HG03520 (cell line): Measurements from ENCODE around the gene TTYH3.

Source experiments
- ATAC-seq: cut with Tn5 transposase; IDR thresholded peaks from one replicate; pipeline ENCODE4 v1.9.1; 2021; ENCODE audit warnings: mild to moderate bottlenecking, moderate library complexity; ENCODE audit not compliant: unreplicated experiment

The TTYH3 gene

DNA sequence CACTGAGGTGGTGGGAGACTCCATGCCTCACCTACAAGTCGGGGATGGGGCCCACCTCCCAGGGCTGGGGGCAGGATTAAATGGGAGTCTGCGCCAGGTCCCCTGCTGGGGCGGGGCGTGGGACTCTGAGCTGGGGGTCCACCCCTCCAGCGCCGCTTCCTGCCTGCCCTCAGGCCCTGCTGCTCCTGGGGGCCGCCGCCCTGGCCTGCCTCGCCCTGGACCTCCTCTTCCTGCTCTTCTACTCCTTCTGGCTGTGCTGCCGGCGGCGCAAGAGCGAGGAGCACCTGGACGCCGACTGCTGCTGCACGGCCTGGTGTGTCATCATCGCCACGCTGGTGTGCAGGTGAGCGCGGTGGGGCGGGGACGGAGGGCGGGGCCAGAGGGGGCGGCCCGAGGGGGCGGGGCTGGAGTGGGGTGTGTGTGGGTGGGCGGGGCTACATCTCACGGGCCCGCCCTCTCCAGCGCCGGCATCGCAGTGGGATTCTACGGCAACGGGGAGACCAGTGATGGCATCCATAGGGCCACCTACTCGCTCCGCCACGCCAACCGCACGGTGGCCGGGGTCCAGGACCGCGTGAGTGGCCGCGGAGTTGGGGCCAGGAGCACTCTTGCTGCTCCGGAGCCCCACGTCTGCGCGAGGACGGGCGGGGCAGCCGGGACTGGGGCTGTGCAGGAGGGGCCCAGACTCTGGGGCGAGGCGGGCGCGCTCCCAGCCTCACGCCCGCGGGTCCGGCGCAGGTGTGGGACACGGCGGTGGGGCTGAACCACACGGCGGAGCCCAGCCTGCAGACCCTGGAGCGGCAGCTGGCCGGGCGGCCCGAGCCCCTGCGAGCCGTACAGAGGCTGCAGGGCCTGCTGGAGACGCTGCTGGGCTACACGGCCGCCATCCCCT is 15.1 kb downstream of the TTYH3 start:
- no peak for ATAC-seq

GRCh38 chr7:2647594-2648172 is 15.9 kb downstream of the TTYH3 start:
- no peak for ATAC-seq

- no peak for ATAC-seq
Observed at GRCh38 chr7:2649139-2649838, 17.5 kb downstream of the TTYH3 start.

DNA sequence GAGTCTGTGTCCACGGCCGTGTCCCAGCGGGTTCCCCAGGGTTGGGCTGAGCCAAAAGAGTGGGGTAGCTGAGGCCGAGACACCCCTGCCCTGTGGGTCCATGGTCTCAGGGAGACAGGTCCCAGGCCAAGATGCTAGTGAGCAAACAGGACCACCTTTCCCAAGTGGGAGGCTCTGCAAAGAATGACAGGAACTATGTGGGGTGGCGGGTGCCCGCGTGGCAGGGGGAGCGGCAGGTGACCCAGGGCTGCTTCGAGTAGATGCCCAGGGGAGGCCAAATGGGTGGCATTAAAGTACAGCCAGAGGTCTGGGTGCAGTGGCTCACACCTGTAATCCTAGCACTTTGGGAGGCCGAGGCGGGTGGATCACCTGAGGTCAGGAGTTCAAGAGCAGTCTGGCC is 18.2 kb downstream of the TTYH3 start:
- no peak for ATAC-seq

DNA sequence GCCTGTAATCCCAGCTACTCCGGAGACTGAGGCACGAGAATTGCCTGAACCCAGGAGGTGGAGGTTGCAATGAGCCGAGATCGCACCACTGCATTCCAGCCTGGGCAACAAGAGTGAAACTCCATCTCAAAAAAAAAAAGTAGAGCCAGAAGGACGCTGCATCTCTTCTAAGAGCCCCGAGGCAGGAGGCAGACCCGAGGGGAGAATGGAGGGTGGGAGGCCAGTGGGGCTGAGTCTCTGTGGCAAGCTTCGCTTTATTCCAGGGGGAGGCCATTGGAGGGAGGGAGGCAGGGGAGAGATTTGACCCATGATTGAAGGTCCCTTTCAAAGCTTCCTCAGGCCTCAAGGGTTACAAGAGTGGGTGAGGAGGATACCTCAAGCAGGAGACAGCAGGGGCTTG is 18.7 kb downstream of the TTYH3 start:
- no peak for ATAC-seq

GRCh38 chr7:2651336-2651735 is 19.6 kb downstream of the TTYH3 start:
- no peak for ATAC-seq

GRCh38 chr7:2651847-2652735 is 20.3 kb downstream of the TTYH3 start:
- no peak for ATAC-seq

DNA sequence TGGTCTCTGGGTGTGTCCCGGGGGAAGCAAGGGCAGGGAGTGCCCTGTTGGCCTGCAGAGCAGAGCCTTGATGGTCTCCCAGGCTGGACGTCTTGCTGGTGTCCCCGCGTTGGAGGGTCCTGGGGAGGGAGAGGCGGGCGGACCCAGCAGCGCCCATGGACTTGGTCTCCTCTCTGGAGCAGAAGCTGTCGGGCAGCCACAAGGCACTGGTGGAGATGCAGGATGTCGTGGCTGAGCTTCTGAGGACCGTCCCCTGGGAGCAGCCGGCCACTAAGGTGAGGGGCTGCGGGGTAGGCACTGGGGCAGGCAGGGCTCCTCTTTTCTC is 20.9 kb downstream of the TTYH3 start:
- ATAC-seq: no peak

DNA sequence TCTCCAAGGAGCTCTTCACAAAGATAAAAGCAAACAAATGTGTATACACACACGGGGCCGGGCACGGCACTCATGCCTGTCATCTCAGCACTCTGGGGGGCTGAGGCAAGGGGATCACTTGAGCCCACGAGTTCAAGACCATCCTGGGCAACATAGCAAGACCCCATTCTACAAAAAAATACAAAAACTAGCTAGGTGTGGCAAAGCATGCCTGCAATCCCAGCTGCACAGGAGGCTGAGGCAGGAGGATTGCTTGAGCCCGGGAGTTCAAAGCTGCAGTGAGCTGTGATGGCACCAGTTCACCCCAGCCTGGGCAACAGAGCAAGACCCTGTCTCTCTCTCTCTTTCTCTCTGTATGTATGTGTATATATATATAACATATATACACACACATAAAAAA is 22.3 kb downstream of the TTYH3 start:
- no peak for ATAC-seq

DNA sequence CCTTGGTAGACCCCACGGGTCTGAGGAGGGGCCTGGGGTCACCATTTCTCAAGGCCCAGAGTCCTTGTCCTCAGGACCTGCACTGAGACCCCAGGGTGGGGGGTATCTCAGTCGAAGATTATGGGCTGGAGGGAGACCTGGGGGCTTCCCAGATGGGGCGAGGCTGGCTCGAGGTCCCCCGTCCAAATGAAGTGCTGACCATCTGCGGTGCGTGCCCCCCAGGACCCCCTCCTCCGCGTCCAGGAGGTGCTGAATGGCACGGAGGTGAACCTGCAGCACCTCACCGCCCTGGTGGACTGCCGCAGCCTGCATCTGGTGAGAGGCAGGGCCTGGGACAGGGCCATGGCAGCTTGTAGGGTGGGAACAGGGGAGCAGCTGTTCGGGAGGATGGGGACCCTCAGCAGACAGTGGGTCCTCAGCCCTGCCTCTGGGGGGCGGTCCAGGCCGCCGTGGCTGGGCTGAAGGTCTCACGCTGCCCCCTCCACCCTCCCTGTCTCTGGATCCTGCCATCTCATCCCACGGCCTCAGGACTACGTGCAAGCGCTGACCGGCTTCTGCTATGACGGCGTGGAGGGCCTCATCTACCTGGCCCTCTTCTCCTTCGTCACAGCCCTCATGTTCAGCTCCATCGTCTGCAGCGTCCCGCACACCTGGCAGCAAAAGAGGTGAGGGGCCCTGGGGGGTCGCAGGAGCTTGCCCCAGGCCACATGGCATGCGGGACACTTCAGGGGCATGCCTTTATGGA is 24.3 kb downstream of the TTYH3 start:
- ATAC-seq: no peak

GRCh38 chr7:2657208-2657607 is 25.4 kb downstream of the TTYH3 start:
- ATAC-seq: no peak

DNA sequence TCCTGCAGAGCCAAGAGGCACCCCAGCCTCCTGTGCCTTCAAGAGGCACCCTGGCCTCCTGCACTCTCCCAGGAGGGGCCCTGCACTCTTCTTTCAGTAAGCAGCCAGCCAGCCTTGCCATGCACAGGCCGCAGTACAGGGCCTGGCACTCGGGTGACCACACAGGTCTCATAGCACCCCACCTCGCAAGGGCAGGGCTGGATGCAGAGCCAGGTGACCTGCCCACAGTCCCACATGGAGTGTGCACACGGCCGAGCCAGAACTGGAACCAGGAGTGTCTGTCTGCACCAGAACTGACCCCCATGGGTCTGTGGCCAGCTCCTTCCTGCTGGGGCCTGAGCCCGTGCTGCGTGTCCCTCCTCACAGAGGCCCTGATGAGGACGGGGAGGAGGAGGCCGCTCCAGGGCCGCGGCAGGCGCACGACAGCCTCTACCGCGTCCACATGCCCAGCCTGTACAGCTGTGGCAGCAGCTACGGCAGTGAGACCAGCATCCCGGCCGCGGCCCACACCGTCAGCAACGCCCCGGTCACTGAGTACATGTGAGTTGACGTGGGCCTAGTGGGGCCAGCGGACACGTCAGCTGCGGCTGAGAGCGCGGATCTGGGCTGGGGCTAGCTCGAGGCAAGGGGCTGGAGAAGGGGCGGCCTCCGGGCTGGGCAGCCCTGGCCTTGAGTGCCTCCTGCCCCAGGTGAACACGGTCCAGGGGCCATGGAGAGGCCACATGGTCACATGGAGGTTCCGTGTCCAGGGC is 26.3 kb downstream of the TTYH3 start:
- ATAC-seq: no peak

- no peak for ATAC-seq
Observed at GRCh38 chr7:2658941-2659340, 27.2 kb downstream of the TTYH3 start.

GRCh38 chr7:2659556-2660358 is 28.0 kb downstream of the TTYH3 start:
- ATAC-seq: no peak

GRCh38 chr7:2660359-2661095 is 28.7 kb downstream of the TTYH3 start:
- no peak for ATAC-seq

GRCh38 chr7:2661096-2661449 is 29.3 kb downstream of the TTYH3 start:
- no peak for ATAC-seq

- ATAC-seq: no peak
Observed at GRCh38 chr7:2661602-2662272, 30.0 kb downstream of the TTYH3 start.
